Heart left ventricle (tissue), 16 donors: ENCODE results near the gene LIME1. TPM values are rescaled to one million over a fixed set of nuclear protein-coding genes. Genes with fewer than 3 reads are reported as not detected.

Experiments used
- ATAC-seq, 4 donors: fragments of 200-7000 bp; cut with Tn5 transposase; one replicate each; pipeline ENCODE4 v1.9.1; 2020 to 2022; ENCODE audit warnings: moderate library complexity in 4 of 4, mild to moderate bottlenecking in 3 of 4, moderate number of reproducible peaks in 1 of 4
- DNase-seq, 5 donors: peaks; one replicate each; pipeline ENCODE4 v3.0.0-alpha.2; 2020
- H3K27ac ChIP-seq, 12 donors: fragments of 200-600 bp; sonication (generic) in 4 of 12; one replicate each; pipeline versions ENCODE4 v1.5.0 to v1.8.0; 2016 to 2022; ENCODE audit warnings: mild to moderate bottlenecking in 2 of 12
- H3K27me3 ChIP-seq, 9 donors: fragments of 200-600 bp; sonication (generic) in 2 of 9; one replicate each; pipeline versions ENCODE4 v1.5.1 to v1.8.0; 2016 to 2022; ENCODE audit warnings: mild to moderate bottlenecking in 3 of 9
- H3K36me3 ChIP-seq, 9 donors: fragments of 200-600 bp; sonication (generic) in 2 of 9; one replicate each; pipeline versions ENCODE4 v1.5.0 to v1.8.0; 2018 to 2022; ENCODE audit warnings: mild to moderate bottlenecking in 2 of 9
- H3K4me1 ChIP-seq, 12 donors: fragments of 200-600 bp; sonication (generic) in 4 of 12; one replicate each; pipeline versions ENCODE4 v1.5.0 to v1.8.0; 2016 to 2022; ENCODE audit warnings: mild to moderate bottlenecking in 3 of 12
- H3K4me3 ChIP-seq, 12 donors: fragments of 200-600 bp; sonication (generic) in 4 of 12; one replicate each; pipeline versions ENCODE4 v1.5.0 to v1.8.0; 2017 to 2022; ENCODE audit warnings: mild to moderate bottlenecking in 9 of 12, moderate library complexity in 4 of 12
- H3K9me3 ChIP-seq, 12 donors: fragments of 200-600 bp; sonication (generic) in 4 of 12; one replicate each; pipeline versions ENCODE4 v1.5.0 to v1.8.0; 2016 to 2022; ENCODE audit warnings: mild to moderate bottlenecking in 1 of 12
- POLR2A ChIP-seq, 2 donors: fragments of 450-650 bp; IDR thresholded peaks; one replicate each; pipeline ENCODE4 v1.6.1; 2017; ENCODE audit warnings: antibody characterized with exemption in 2 of 2, mild to moderate bottlenecking in 2 of 2, moderate library complexity in 2 of 2
- WGBS, 4 donors: extraction: QIAGEN DNeasy Blood & Tissue Kit in 2 of 4; methylation state at CpG; one replicate each; pipeline versions ENCODE4 v1.1.5 to v1.1.7; 2013 to 2018; 5-methylcytosine and 5-hydroxymethylcytosine counted together
- intact Hi-C, 10 donors: fragments of 100-400 bp; cut with DNase I; formaldehyde crosslinking; loops; one replicate each; pipeline versions ENCODE4 v1.11.1 to v1.14.2; 2022
- polyA plus RNA-seq, 2 donors: library from polyadenylated mRNA; stranded (reverse); fragments of 200-250 nt; gene quantifications; one replicate each; pipeline ENCODE4 v1.2.3, GENCODE V29; 2013
- total RNA-seq, 9 donors: library from RNA; depleted of rRNA in 2 of 9; stranded (reverse); fragments of >200 nt in 2 of 9; fragmentation: NEBNext Ultra II Directional in 3 of 9; extraction: Animal tissue kit (Norgen Biotek cat#: 25700) in 3 of 9; gene quantifications; one replicate each; pipeline versions ENCODE4 v1.1.0 to v1.2.4, GENCODE V29; 2016 to 2023
- TF ChIP-seq, protein P1 (sequence below), 12 donors: fragments of 200-600 bp; sonication (generic) in 4 of 12; IDR thresholded peaks; one replicate each; pipeline versions ENCODE4 v1.5.0 to v1.8.0; 2018 to 2022; ENCODE audit warnings: antibody characterized with exemption in 12 of 12, mild to moderate bottlenecking in 5 of 12
- donor health status: ischemic (EF 13 %, LVEDD 7.1; RV severe dilation, severe dysfunction).
- donor health status: healthy with polysubstance abuse.
- donor health status: DM: no; HTN: yes; CAD: no.
- donor health status: DM: no; HTN: no; CAD: no.
- donor health status: ischemic (EF 25% LVEDD 6.9; RV normal size, moderate dysfunction).
- donor health status: ischemic (EF 25% LVEDD 5.7; RV mildly dilated, moderate dysfunction).
- donor health status: healthy.
- donor health status: DM: yes; HTN: yes; CAD: no.
- donor health status: ischemic (EF 35%, LVEDD 5.7; RV mildly dilated, moderate dysfunction).
- donor health status: nonischemic (EF 11% LVEDD 7.7; RV severe dilation, severe dysfunction).
- donor health status: DM: yes; HTN: yes; CAD: no.
- donor health status: PGD.
- donor health status: ischemic (EF 29% LVEDD 5.4; RV normal size, mild dysfunction).
- donor health status: nonischemic (EF 23%, LVEDD 6.1; RV moderate dilation, normal function).

The LIME1 gene
- total and polyA plus RNA-seq, 11 donors = 0.95 to 7.1 (median 3.4) TPM

DNA sequence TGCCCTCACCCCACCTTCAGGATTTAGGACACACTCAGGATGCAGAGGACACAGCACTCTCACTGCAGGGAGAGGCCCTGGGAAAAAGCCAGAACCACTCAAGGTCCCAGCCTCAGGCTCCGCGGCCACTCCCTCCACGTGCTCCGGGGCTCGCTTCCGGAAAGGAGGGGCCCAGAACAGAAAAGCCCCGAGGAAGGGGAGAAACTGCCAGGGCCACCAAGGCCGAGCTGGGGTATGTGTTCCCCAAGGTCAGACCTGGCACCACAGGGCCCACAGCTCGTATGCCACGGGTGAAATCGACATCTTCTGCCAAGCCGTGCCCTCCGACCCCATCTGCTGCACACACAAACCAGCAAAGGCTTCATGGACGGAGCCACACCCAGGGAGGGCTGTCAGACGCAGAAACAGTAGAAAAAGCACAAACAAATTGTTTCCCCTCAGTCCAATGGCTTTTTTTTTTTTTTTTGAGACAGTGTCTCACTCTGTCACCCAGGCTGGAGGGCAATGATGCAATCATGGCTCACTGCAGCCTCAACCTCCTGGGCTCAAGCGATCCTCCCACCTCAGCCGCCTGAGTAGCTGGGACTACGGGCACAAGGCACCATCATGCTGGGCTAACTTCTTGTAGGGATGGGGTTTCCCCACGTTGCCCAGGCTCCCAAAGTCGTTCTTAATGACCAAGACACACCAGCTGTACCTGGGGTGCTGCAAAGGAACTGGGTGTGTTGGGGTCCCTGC lies 36.5 kb downstream of the LIME1 start:
- peak overlapping the region in 2 of 12 donors; percentile 9 to 49 for H3K27ac ChIP-seq
- no peak for TF ChIP-seq POLR2A (IDR thresholded peaks at IDR 0.05)
- TF ChIP-seq, protein P1, sequence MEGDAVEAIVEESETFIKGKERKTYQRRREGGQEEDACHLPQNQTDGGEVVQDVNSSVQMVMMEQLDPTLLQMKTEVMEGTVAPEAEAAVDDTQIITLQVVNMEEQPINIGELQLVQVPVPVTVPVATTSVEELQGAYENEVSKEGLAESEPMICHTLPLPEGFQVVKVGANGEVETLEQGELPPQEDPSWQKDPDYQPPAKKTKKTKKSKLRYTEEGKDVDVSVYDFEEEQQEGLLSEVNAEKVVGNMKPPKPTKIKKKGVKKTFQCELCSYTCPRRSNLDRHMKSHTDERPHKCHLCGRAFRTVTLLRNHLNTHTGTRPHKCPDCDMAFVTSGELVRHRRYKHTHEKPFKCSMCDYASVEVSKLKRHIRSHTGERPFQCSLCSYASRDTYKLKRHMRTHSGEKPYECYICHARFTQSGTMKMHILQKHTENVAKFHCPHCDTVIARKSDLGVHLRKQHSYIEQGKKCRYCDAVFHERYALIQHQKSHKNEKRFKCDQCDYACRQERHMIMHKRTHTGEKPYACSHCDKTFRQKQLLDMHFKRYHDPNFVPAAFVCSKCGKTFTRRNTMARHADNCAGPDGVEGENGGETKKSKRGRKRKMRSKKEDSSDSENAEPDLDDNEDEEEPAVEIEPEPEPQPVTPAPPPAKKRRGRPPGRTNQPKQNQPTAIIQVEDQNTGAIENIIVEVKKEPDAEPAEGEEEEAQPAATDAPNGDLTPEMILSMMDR (IDR thresholded peaks at IDR 0.05) = no peak
- peaks cover 0 to 52% (median 33%) of the 10 kb centered on the region in 9 donors for H3K36me3 ChIP-seq
- intact Hi-C loops = loop anchor here in 3 of 10 donors (5.0 to 10.0 kb wide), 2 partner anchors 89 to 202 kb away; partner anchors contain the start of genes SAMD10 (in 2 of the 3) and ABHD16B (in 1 of the 3)
- H3K27me3 ChIP-seq = no peaks in the 10 kb centered on the region
- H3K4me1 ChIP-seq = peaks cover 0 to 37% (median 15%) of the 10 kb centered on the region in 12 donors
- 48 to 73% (median 59%) methylated on average over 19 to 20 of the region's 20 CpGs for WGBS, 4 donors
- no peaks in the 10 kb centered on the region for H3K9me3 ChIP-seq
- no peak overlapping the region for H3K4me3 ChIP-seq
- ATAC-seq (peak; percentile 48 to 83 (median 66)), DNase-seq (peak in 4 of 5 donors; percentile 53 to 58 (median 55))

- TF ChIP-seq POLR2A (IDR thresholded peaks at IDR 0.05) = no peak
- TF ChIP-seq, protein P1 (IDR thresholded peaks at IDR 0.05) = no peak
- 86 to 94% (median 88%) methylated on average over 17 to 33 of the region's 33 CpGs for WGBS, 4 donors
- H3K9me3 ChIP-seq = no peaks in the 10 kb centered on the region
- peaks cover 0 to 52% (median 26%) of the 10 kb centered on the region in 9 donors for H3K36me3 ChIP-seq
- DNase-seq (peak in 2 of 5 donors; percentile 21 to 41), ATAC-seq (no peak)
- no peaks in the 10 kb centered on the region for H3K27me3 ChIP-seq
- H3K27ac ChIP-seq = peak overlapping the region in 1 of 12 donors; percentile 9
- peaks cover 0 to 38% (median 15%) of the 10 kb centered on the region in 12 donors for H3K4me1 ChIP-seq
- no peak overlapping the region for H3K4me3 ChIP-seq
- intact Hi-C loops = loop anchor here in 3 of 10 donors (5.0 to 10.0 kb wide), 2 partner anchors 89 to 201 kb away; partner anchors contain the start of genes SAMD10 (in 2 of the 3) and ABHD16B (in 1 of the 3)
Measured at GRCh38 chr20:63773571-63774241, 37.2 kb downstream of the LIME1 start.

DNA sequence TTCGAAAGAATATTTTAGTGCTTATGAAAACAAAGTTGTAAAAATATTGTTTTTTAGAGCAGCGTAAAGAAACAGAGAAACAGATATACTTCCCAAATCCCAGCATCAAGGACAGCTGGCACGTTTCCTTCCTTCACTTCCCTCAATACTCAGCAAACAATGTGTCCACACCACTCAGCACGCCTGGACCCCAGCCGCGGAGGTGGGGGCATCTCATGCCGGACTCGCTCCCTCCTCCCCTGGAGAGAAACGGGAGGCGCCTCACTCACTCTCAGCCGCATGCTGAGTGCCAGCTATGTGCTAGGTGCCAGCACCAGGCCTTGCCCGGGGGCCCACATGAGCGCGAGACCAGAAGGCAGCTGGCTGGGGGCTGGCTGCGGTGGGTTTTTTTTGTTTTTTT lies 37.8 kb downstream of the LIME1 start:
- ATAC-seq (no peak), DNase-seq (peak in 2 of 5 donors; percentile 14 to 63)
- TF ChIP-seq, protein P1 (IDR thresholded peaks at IDR 0.05) = no peak
- TF ChIP-seq POLR2A (IDR thresholded peaks at IDR 0.05) = no peak
- 76 to 88% (median 79%) methylated on average over 15 of the region's 15 CpGs for WGBS, 4 donors
- Histone ChIP-seq H3K4me3 (no peak overlapping the region), H3K27ac (no peak overlapping the region), H3K27me3 (no peaks in the 10 kb centered on the region), H3K9me3 (no peaks in the 10 kb centered on the region), H3K36me3 (peaks cover 0 to 46% (median 20%) of the 10 kb centered on the region in 9 donors), H3K4me1 (peaks cover 0 to 38% (median 15%) of the 10 kb centered on the region in 12 donors)
- intact Hi-C loops = loop anchor here in 3 of 10 donors (5.0 to 10.0 kb wide), 2 partner anchors 88 to 200 kb away; partner anchors contain the start of genes SAMD10 (in 2 of the 3) and ABHD16B (in 1 of the 3)
